ENCODE data around the gene MPC1. TPM values are rescaled to one million over a fixed set of nuclear protein-coding genes. Genes with fewer than 3 reads are reported as not detected.
A peak's percentile ranks its signal among the peaks of the same experiment; 100 is the strongest.

The MPC1 gene
- total and polyA plus RNA-seq, 2 donors from 2014 or later: 74.1 to 313 TPM

DNA sequence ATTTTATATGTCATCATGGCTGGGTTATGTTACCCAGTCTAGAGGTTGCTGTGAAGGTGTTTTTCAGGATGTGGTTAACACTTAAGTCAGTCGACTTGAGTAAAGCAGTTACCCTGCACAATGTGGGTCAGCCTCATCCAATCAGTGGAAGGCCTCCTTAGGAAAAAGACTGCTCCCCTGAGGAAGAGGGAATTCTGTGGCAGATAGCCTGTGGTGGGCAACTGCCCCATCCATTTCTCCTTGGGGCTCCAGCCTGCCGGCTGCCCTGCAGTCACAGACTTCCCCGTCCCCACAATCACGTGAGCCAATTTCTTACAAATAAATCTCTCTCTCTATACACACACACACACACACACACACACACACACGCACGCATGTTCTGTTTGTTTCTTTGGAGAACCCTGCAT lies 34.5 kb upstream of the MPC1 start:
- Histone ChIP-seq H3K9me3 (ENCODE audit: control insufficient read depth in 2 of 3, insufficient read depth in 1 of 3, low read length in 3 of 3) (peaks cover 0 to 2% (median 0%) of the 10 kb centered on the region in 3 donors), H3K27me3 (ENCODE audit: control insufficient read depth, insufficient read depth, low read length) (no peaks in the 10 kb centered on the region), H3K4me1 (ENCODE audit: control insufficient read depth in 2 of 3, insufficient read depth in 2 of 3, low read depth in 1 of 3, low read length in 3 of 3) (no peaks in the 10 kb centered on the region), H3K27ac (ENCODE audit: low read depth in 2 of 2, low read length in 2 of 2) (no peak overlapping the region), H3K9ac (ENCODE audit: low read length in 3 of 3) (no peak overlapping the region), H3K4me3 (ENCODE audit: low read length in 3 of 3) (no peak overlapping the region), H3K36me3 (ENCODE audit: control insufficient read depth in 2 of 3, insufficient read depth in 3 of 3, low read length in 3 of 3) (peaks cover 0 to 7% (median 6%) of the 10 kb centered on the region in 3 donors)
- TF ChIP-seq, protein P1, sequence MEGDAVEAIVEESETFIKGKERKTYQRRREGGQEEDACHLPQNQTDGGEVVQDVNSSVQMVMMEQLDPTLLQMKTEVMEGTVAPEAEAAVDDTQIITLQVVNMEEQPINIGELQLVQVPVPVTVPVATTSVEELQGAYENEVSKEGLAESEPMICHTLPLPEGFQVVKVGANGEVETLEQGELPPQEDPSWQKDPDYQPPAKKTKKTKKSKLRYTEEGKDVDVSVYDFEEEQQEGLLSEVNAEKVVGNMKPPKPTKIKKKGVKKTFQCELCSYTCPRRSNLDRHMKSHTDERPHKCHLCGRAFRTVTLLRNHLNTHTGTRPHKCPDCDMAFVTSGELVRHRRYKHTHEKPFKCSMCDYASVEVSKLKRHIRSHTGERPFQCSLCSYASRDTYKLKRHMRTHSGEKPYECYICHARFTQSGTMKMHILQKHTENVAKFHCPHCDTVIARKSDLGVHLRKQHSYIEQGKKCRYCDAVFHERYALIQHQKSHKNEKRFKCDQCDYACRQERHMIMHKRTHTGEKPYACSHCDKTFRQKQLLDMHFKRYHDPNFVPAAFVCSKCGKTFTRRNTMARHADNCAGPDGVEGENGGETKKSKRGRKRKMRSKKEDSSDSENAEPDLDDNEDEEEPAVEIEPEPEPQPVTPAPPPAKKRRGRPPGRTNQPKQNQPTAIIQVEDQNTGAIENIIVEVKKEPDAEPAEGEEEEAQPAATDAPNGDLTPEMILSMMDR (IDR thresholded peaks at IDR 0.05; ENCODE audit: borderline replicate concordance, extremely low read depth, insufficient read depth): no peak
- intact Hi-C loops (cut with DNase I): no loop called here
- DNase-seq: peak in 1 of 5 donors; percentile 18
- no peak for FAIRE-seq

DNA sequence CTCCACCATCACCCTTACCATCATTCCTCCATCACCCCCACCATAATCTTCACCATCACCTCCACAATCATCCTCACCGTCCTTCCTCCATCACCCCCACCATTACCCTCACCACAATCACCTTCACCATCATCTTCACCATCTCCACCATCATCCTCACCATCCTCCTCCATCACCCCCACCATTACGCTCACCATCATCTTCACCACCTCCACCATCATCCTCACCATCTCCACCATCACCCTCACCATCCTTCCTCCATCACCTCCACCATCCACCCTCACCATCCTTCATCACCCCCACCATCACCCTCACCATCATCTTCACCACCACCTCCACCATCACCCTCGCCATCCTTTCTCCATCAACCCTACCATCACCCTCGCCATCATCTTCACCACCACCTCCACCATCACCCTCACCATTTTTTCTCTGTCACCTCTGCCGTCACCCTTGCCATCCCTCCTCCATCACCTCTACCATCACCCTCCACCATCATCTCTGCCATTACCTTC lies 33.1 kb upstream of the MPC1 start:
- no peak for DNase-seq
- Histone ChIP-seq H3K27me3 (ENCODE audit: control insufficient read depth, insufficient read depth, low read length) (no peaks in the 10 kb centered on the region), H3K27ac (ENCODE audit: low read depth in 2 of 2, low read length in 2 of 2) (no peak overlapping the region), H3K9me3 (ENCODE audit: control insufficient read depth in 2 of 3, insufficient read depth in 1 of 3, low read length in 3 of 3) (peaks cover 0 to 2% (median 0%) of the 10 kb centered on the region in 3 donors), H3K9ac (ENCODE audit: low read length in 3 of 3) (no peak overlapping the region), H3K36me3 (ENCODE audit: control insufficient read depth in 2 of 3, insufficient read depth in 3 of 3, low read length in 3 of 3) (peaks cover 0 to 7% (median 6%) of the 10 kb centered on the region in 3 donors), H3K4me3 (ENCODE audit: low read length in 3 of 3) (peak overlapping the region in 1 of 3 donors; percentile 4), H3K4me1 (ENCODE audit: control insufficient read depth in 2 of 3, insufficient read depth in 2 of 3, low read depth in 1 of 3, low read length in 3 of 3) (no peaks in the 10 kb centered on the region)
- no peak for FAIRE-seq
- TF ChIP-seq, protein P1 (IDR thresholded peaks at IDR 0.05; ENCODE audit: borderline replicate concordance, extremely low read depth, insufficient read depth): no peak
- intact Hi-C loops (cut with DNase I): no loop called here

DNA sequence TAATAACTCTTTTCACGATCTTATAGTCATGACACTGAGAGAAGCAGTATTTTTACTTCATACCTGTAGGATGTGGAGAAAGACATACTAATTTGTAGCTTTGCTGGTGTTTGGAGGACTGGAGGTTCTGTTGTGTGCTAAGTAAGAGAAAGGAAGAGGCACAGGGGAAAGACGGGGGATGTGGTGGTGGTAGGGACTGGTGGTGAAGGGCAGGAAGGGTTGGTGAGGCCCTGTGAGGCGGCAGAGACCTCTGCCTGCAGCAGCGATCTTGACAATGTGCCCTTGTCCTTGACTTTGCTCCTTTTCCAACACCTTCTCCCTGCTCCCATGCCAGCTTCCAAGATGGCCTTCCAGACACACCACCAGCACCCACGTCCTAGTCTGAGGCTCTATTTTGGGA lies 32.6 kb upstream of the MPC1 start:
- Histone ChIP-seq H3K27me3 (ENCODE audit: control insufficient read depth, insufficient read depth, low read length) (no peaks in the 10 kb centered on the region), H3K4me3 (ENCODE audit: low read length in 3 of 3) (no peak overlapping the region), H3K9ac (ENCODE audit: low read length in 3 of 3) (no peak overlapping the region), H3K9me3 (ENCODE audit: control insufficient read depth in 2 of 3, insufficient read depth in 1 of 3, low read length in 3 of 3) (peaks cover 0 to 2% (median 0%) of the 10 kb centered on the region in 3 donors), H3K4me1 (ENCODE audit: control insufficient read depth in 2 of 3, insufficient read depth in 2 of 3, low read depth in 1 of 3, low read length in 3 of 3) (no peaks in the 10 kb centered on the region), H3K36me3 (ENCODE audit: control insufficient read depth in 2 of 3, insufficient read depth in 3 of 3, low read length in 3 of 3) (peaks cover 0 to 7% (median 6%) of the 10 kb centered on the region in 3 donors), H3K27ac (ENCODE audit: low read depth in 2 of 2, low read length in 2 of 2) (no peak overlapping the region)
- FAIRE-seq (no peak), DNase-seq (no peak)
- TF ChIP-seq, protein P1 (IDR thresholded peaks at IDR 0.05; ENCODE audit: borderline replicate concordance, extremely low read depth, insufficient read depth): no peak
- intact Hi-C loops (cut with DNase I): no loop called here

Measured in kidney (tissue), 14 donors.